Measurements from ENCODE around the gene TASP1. TPM values are rescaled to one million over a fixed set of nuclear protein-coding genes. Genes with fewer than 3 reads are reported as not detected.
"Not testable (repeated sequence)": the region's sequence is repeated elsewhere in the genome, so short reads cannot be mapped to it uniquely, and the experiment has no call there.

TASP1 gene
- total RNA-seq, 4 donors from 2014 or later: 11.6 to 15.7 (median 13.0) TPM

- 87% methylated on average over 6 of the region's 6 CpGs for WGBS
- TF ChIP-seq POLR2A (IDR thresholded peaks at IDR 0.05; ENCODE audit: low read depth): no peak
- TF ChIP-seq POLR2AphosphoS5 (IDR thresholded peaks at IDR 0.05): no peak
- no peak for TF ChIP-seq EP300 (IDR thresholded peaks at IDR 0.05)
- Histone ChIP-seq H3K9me3 (no peaks in the 10 kb centered on the region), H3K27me3 (no peaks in the 10 kb centered on the region), H3K4me1 (no peaks in the 10 kb centered on the region), H3K36me3 (no peaks in the 10 kb centered on the region), H3K27ac (replicated peaks in 1 of 4) (no peak overlapping the region), H3K4me3 (no peak overlapping the region)
- intact Hi-C loops (cut with DNase I): no loop called here
- DNase-seq (ENCODE audit: extremely low spot score): no peak
Measured at GRCh38 chr20:13364278-13365170, 274.2 kb downstream of the TASP1 start.

- intact Hi-C loops (cut with DNase I): no loop called here
- TF ChIP-seq EP300 (IDR thresholded peaks at IDR 0.05): no peak
- TF ChIP-seq, protein P1, sequence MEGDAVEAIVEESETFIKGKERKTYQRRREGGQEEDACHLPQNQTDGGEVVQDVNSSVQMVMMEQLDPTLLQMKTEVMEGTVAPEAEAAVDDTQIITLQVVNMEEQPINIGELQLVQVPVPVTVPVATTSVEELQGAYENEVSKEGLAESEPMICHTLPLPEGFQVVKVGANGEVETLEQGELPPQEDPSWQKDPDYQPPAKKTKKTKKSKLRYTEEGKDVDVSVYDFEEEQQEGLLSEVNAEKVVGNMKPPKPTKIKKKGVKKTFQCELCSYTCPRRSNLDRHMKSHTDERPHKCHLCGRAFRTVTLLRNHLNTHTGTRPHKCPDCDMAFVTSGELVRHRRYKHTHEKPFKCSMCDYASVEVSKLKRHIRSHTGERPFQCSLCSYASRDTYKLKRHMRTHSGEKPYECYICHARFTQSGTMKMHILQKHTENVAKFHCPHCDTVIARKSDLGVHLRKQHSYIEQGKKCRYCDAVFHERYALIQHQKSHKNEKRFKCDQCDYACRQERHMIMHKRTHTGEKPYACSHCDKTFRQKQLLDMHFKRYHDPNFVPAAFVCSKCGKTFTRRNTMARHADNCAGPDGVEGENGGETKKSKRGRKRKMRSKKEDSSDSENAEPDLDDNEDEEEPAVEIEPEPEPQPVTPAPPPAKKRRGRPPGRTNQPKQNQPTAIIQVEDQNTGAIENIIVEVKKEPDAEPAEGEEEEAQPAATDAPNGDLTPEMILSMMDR (IDR thresholded peaks at IDR 0.05): no peak
- no peak for TF ChIP-seq POLR2AphosphoS5 (IDR thresholded peaks at IDR 0.05)
- no peak for TF ChIP-seq POLR2A (IDR thresholded peaks at IDR 0.05; ENCODE audit: low read depth)
Measured at GRCh38 chr20:13363473-13363872, 275.3 kb downstream of the TASP1 start.

GRCh38 chr20:13362165-13362564 lies 276.6 kb downstream of the TASP1 start:
- H3K4me1 ChIP-seq; H3K27ac ChIP-seq (replicated peaks in 1 of 4); H3K4me3 ChIP-seq; H3K36me3 ChIP-seq; H3K27me3 ChIP-seq; intact Hi-C loops (cut with DNase I); DNase-seq (ENCODE audit: extremely low spot score); H3K9me3 ChIP-seq: not testable (repeated sequence)
- 96% methylated on average over 3 of the region's 5 CpGs for WGBS

More at GRCh38 chr20:13363473-13363872, 275.3 kb downstream of the TASP1 start:
- Histone ChIP-seq H3K36me3 (no peaks in the 10 kb centered on the region), H3K4me3 (no peak overlapping the region), H3K27ac (replicated peaks in 1 of 4) (no peak overlapping the region), H3K27me3 (no peaks in the 10 kb centered on the region), H3K9me3 (no peaks in the 10 kb centered on the region), H3K4me1 (no peaks in the 10 kb centered on the region)
- no peak for DNase-seq (ENCODE audit: extremely low spot score)

DNA sequence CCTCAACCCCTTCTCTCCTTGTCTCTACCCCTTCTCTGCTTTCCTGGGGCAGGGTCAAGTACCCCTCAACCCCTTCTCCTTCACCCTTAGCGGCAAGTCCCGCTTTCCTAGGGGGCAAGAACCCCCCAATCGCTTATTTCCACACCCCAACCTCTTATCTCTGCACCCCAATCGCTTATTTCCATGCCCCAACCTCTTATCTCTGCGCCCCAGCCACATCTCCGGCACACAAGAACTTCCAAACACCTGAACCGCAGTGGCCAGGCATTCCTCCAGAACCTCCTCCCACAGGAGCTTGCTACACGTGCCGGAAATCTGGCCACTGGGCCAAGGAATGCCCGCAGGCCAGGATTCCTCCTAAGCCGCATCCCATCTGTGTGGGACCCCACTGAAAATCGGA lies 279.8 kb downstream of the TASP1 start:
- 91% methylated on average over 12 of the region's 12 CpGs for WGBS
- H3K27me3 ChIP-seq; H3K9me3 ChIP-seq; H3K36me3 ChIP-seq; DNase-seq (ENCODE audit: extremely low spot score); H3K27ac ChIP-seq (replicated peaks in 1 of 4); intact Hi-C loops (cut with DNase I); H3K4me3 ChIP-seq: not testable (repeated sequence)
- peaks cover 0 to 25% (median 14%) of the 10 kb centered on the region in 4 donors for H3K4me1 ChIP-seq

DNA sequence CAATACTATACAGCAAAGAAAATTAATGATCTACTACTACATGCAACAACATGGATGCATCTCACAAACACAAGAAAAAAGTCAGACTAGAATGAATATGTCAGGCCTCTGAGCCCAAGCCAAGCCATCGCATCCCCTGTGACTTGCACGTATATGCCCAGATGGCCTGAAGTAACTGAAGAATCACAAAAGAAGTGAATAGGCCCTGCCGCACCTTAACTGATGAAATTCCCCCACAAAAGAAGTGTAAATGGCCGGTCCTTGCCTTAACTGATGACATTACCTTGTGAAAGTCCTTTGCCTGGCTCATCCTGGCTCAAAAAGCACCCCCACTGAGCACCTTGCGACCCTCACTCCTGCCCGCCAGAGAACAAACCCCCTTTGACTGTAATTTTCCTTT lies 280.9 kb downstream of the TASP1 start:
- DNase-seq (ENCODE audit: extremely low spot score); H3K27me3 ChIP-seq; intact Hi-C loops (cut with DNase I): not testable (repeated sequence)

DNA sequence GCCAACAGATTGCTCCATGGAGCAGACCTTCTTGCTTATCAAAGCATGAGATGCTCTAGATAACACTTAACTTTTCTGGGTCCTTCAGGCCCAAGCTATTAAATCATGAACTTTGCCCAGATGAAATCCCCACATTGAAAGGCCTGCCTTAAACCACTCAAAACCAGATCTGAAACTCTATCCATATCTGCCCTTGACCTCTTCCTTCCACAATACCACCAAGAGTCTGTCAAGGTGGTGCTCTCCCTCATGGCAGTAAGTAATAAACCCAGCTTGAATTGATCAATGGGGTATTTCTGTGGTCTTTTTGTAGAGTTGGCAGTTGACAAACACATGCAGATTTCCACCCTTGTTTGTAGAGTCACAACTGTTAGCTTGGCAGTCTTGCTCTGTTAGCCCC lies 282.1 kb downstream of the TASP1 start:
- no peaks in the 10 kb centered on the region for H3K9me3 ChIP-seq
- DNase-seq (ENCODE audit: extremely low spot score): no peak
- no peaks in the 10 kb centered on the region for H3K27me3 ChIP-seq
- no peak for TF ChIP-seq EP300 (IDR thresholded peaks at IDR 0.05)
- TF ChIP-seq POLR2A (IDR thresholded peaks at IDR 0.05; ENCODE audit: low read depth): no peak
- TF ChIP-seq, protein P1 (IDR thresholded peaks at IDR 0.05): no peak
- no peak for TF ChIP-seq POLR2AphosphoS5 (IDR thresholded peaks at IDR 0.05)
- no peaks in the 10 kb centered on the region for H3K36me3 ChIP-seq
- peaks cover 0 to 25% (median 14%) of the 10 kb centered on the region in 4 donors for H3K4me1 ChIP-seq
- no peak overlapping the region for H3K27ac ChIP-seq (replicated peaks in 1 of 4)
- no peak overlapping the region for H3K4me3 ChIP-seq
- intact Hi-C loops (cut with DNase I): no loop called here

More for the DNA sequence above, 280.9 kb downstream of the TASP1 start:
- not testable (repeated sequence) for H3K9me3 ChIP-seq; H3K27ac ChIP-seq (replicated peaks in 1 of 4); H3K4me3 ChIP-seq; H3K36me3 ChIP-seq
- 96% methylated on average over 6 of the region's 6 CpGs for WGBS
- H3K4me1 ChIP-seq: peaks cover 0 to 25% (median 14%) of the 10 kb centered on the region in 4 donors

Measured in esophagus muscularis mucosa (tissue), 4 donors.